Bronchial epithelial cell (primary cell): ENCODE measurements around the gene C10orf120. TPM values are rescaled to one million over a fixed set of nuclear protein-coding genes. Genes with fewer than 3 reads are reported as not detected.
A peak's percentile ranks its signal among the peaks of the same experiment; 100 is the strongest.

ENCODE experiments used
- DNase-seq: peaks from one replicate; pipeline ENCODE4 v3.0.0-alpha.2; 2010; ENCODE audit warnings: low read depth
- FAIRE-seq: peaks from 2 replicates; lab custom pipeline; 2011; peaks lifted over from hg19 to GRCh38; lab: Jason Lieb, UNC
- H3K27me3 ChIP-seq: 2 replicates; pipeline ENCODE4 v1.5.1; 2011; ENCODE audit warnings: low read length; ENCODE audit not compliant: control insufficient read depth, insufficient read depth
- H3K36me3 ChIP-seq: 2 replicates; pipeline ENCODE4 v1.5.1; 2011; ENCODE audit warnings: low read length; ENCODE audit not compliant: control insufficient read depth, insufficient read depth
- H3K4me3 ChIP-seq: 2 replicates; pipeline ENCODE4 v1.5.1; 2011; ENCODE audit warnings: mild to moderate bottlenecking, low read depth, low read length, control low read depth
- CTCF ChIP-seq: IDR thresholded peaks from 2 replicates; pipeline ENCODE4 v1.5.1; 2011; ENCODE audit warnings: mild to moderate bottlenecking, moderate library complexity, low read length, control low read depth, inconsistent platforms; ENCODE audit not compliant: insufficient read depth, severe bottlenecking
- total RNA-seq: library from RNA; depleted of rRNA; stranded (reverse); fragments of >200 nt; gene quantifications from 2 replicates; pipeline ENCODE4 v1.2.1, GENCODE V29; 2014

C10orf120 gene
- total RNA-seq, 1 donor from 2014 or later: not detected

- Histone ChIP-seq H3K4me3 (no peak overlapping the region), H3K36me3 (no peaks in the 10 kb centered on the region), H3K27me3 (no peaks in the 10 kb centered on the region)
- FAIRE-seq: no peak
- TF ChIP-seq CTCF: no peak
- DNase-seq: no peak
These were observed 40.5 kb downstream of the C10orf120 start for GRCh38 chr10:122659126-122659525.

DNA sequence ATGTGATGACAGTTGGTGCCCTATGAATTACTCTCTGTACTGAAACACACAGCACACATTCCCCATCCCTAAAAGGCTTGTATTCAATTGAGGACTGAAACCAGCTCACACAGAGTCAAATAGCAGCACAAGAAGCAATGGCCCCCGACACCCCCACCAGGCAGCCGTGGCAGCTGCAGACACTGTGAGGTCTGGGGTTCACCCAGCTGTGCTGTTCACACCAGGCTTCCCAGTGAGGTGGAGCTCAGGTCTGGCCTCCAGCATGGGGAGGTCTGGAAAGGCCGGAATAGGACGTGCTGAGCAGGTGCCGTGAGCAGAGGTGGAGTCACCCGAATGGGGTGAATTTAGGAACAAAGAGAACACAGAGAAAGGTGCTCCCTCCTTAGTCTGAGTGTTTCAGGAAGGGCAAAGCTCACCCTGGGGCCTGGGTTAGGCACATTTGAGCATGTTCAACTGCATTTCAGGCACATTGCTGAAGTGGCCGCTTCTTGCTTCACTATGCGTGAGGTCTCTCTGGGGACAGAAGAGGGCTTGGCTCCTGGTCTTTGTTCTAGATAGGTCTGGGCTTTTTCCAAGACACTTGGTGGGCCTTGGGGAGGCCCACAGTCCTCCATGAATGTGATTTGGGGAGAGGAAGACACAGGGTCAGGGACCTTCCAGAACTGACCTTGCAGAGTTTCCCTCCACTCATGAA is 41.1 kb downstream of the C10orf120 start:
- H3K27me3 ChIP-seq: no peaks in the 10 kb centered on the region
- DNase-seq (no peak), FAIRE-seq (no peak)
- no peak overlapping the region for H3K4me3 ChIP-seq
- no peak for TF ChIP-seq CTCF
- no peaks in the 10 kb centered on the region for H3K36me3 ChIP-seq

- Histone ChIP-seq H3K27me3 (peaks cover 1% of the 10 kb centered on the region), H3K36me3 (no peaks in the 10 kb centered on the region)
- FAIRE-seq: peak; percentile 18
These were observed 41.9 kb downstream of the C10orf120 start for GRCh38 chr10:122657729-122658128.

DNA sequence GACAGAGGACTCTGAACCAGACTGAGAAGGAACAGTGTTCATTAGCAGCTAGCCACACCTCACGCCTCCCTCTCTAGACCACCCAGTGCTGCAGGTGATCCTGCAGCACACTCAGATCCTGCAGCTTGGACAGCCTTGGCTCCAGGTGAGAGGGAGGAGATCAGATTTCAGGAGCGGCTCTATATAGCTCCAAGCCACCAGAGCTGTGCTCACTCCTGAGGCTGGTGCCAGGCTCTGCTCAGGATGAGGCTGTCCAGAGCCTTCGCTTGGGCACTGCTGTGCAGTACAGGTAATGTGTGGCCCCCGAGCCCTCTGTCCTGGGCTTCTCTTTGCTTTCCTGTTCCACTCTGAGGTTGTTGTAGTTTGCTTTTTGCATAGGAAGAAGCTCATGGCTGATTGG is 42.4 kb downstream of the C10orf120 start:
- Histone ChIP-seq H3K36me3 (no peaks in the 10 kb centered on the region), H3K4me3 (no peak overlapping the region), H3K27me3 (peaks cover 2% of the 10 kb centered on the region)
- no peak for FAIRE-seq
- no peak for TF ChIP-seq CTCF
- no peak for DNase-seq

More at GRCh38 chr10:122657729-122658128, 41.9 kb downstream of the C10orf120 start:
- DNase-seq: no peak
- no peak for TF ChIP-seq CTCF
- no peak overlapping the region for H3K4me3 ChIP-seq

GRCh38 chr10:122656741-122657140 is 42.9 kb downstream of the C10orf120 start:
- Histone ChIP-seq H3K36me3 (no peaks in the 10 kb centered on the region), H3K27me3 (peaks cover 2% of the 10 kb centered on the region), H3K4me3 (no peak overlapping the region)
- TF ChIP-seq CTCF: no peak
- FAIRE-seq (no peak), DNase-seq (no peak)

DNA sequence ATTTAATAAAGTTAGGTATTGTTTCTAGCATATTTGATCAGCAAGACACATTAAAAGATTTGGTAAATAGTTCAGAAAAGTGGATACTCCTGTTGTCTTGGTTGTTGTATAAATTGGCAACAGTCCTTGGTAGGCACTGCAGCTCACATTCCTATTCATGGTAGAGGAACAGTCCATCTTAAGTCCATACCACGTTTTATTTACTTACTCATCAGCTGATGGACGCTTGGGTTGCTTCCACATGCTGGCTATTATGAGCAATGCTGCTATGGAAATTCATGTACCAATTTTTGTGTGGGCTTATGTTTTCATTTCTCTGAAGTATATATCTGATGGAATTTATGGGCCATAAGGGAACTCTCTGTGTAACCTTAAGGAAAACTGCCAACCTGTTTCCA is 43.3 kb downstream of the C10orf120 start:
- FAIRE-seq (peak; percentile 13), DNase-seq (no peak)
- Histone ChIP-seq H3K4me3 (no peak overlapping the region), H3K27me3 (peaks cover 2% of the 10 kb centered on the region), H3K36me3 (no peaks in the 10 kb centered on the region)
- TF ChIP-seq CTCF: no peak
